Stimulated activated CD8-positive, alpha-beta memory T cell treated with anti-CD3 and anti-CD28 coated beads, Interleukin-7, amount 100 ng/mL, for 48 hours (primary cell): Measurements from ENCODE around the gene KMT2B.

Experiments
- DNase-seq, 2 donors: peaks; one replicate each; pipeline ENCODE4 v3.0.0-alpha.2; 2020; ENCODE audit warnings: low read depth in 1 of 2; ENCODE audit errors: extremely low read depth in 1 of 2

Gene KMT2B

GRCh38 chr19:35776102-35776788, 58.4 kb downstream of the KMT2B start:
- no peak for DNase-seq

GRCh38 chr19:35777086-35777841, 59.5 kb downstream of the KMT2B start:
- DNase-seq: no peak

GRCh38 chr19:35777961-35778360, 60.2 kb downstream of the KMT2B start:
- no peak for DNase-seq

GRCh38 chr19:35779033-35779432, 61.2 kb downstream of the KMT2B start:
- no peak for DNase-seq

GRCh38 chr19:35780058-35780457, 62.3 kb downstream of the KMT2B start:
- no peak for DNase-seq

GRCh38 chr19:35780717-35781116, 62.9 kb downstream of the KMT2B start:
- DNase-seq: no peak

- no peak for DNase-seq
Observed at GRCh38 chr19:35781650-35782049, 63.8 kb downstream of the KMT2B start.

GRCh38 chr19:35782589-35782988, 64.8 kb downstream of the KMT2B start:
- DNase-seq: no peak

GRCh38 chr19:35783469-35784434, 65.9 kb downstream of the KMT2B start:
- DNase-seq: no peak

GRCh38 chr19:35784503-35785338, 66.9 kb downstream of the KMT2B start:
- no peak for DNase-seq

GRCh38 chr19:35785339-35785627, 67.5 kb downstream of the KMT2B start:
- DNase-seq: no peak

- no peak for DNase-seq
Observed at GRCh38 chr19:35786299-35787160, 68.7 kb downstream of the KMT2B start.

- DNase-seq: no peak
Observed at GRCh38 chr19:35787227-35787799, 69.5 kb downstream of the KMT2B start.
